Measurements from ENCODE around the gene MED26. TPM values are rescaled to one million over a fixed set of nuclear protein-coding genes. Genes with fewer than 3 reads are reported as not detected.
A peak's percentile ranks its signal among the peaks of the same experiment; 100 is the strongest.

Gene MED26
- total and polyA plus RNA-seq, 2 of the 13 experiments (the other 11 are each of a cell fraction or from before 2014, with no cell fraction given), result 3.5 to 3.8 TPM

DNA sequence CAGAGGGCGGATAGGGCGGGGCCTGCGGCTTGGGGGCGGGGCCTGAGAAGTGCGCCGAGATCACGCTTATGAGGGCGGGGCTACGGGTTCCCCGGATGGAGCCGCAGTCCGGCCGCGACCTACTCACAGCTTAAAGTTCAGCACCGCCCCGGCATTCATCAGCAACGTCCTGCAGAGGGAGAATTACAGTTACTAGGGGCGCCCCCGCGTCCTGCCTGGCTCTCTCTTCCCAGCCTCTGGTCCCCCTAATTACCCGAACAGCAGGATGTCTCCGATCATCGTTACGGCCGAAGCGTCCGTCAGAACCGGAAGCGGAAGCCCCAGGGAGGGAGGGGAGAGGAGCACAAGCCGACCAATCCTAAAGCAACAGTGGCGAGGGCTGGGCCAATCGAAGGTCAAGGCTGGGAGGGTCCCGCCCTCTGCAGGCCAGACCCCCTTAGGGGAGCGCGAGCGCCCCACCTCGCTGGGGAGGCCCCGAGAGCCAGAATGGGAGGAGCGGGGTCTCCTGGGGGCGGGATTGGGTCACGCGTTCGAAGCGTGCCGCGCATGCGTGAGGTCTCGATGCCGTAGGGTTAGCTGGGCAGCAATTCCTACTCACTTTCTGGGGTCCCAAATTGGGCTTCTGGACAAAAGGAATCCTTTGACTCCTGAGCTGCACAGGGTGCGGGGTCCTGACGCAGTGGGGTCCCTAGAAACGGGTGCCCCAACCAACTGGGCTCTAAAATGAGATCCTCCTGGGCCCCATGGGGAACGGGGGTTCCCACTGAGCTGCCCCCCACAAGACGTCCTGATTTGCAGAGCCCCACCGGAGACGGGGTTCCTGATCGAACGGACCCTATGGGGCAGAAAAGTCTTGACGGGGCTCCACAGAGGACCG lies 32.1 kb upstream of the MED26 start, which contains the start of gene SMIM7 (continued):
- TF ChIP-seq, protein P1, sequence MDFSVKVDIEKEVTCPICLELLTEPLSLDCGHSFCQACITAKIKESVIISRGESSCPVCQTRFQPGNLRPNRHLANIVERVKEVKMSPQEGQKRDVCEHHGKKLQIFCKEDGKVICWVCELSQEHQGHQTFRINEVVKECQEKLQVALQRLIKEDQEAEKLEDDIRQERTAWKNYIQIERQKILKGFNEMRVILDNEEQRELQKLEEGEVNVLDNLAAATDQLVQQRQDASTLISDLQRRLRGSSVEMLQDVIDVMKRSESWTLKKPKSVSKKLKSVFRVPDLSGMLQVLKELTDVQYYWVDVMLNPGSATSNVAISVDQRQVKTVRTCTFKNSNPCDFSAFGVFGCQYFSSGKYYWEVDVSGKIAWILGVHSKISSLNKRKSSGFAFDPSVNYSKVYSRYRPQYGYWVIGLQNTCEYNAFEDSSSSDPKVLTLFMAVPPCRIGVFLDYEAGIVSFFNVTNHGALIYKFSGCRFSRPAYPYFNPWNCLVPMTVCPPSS (IDR thresholded peaks at IDR 0.05), result no peak
- TF ChIP-seq KLF12 (CRISPR knock-in tag; IDR thresholded peaks at IDR 0.05; ENCODE audit: borderline replicate concordance) (peak; percentile 67), HMG20B (CRISPR knock-in tag; conservative IDR thresholded peaks at IDR 0.05) (peak; percentile 59; the same call in 1 of the 2 replicates), MYPOP (CRISPR knock-in tag; IDR thresholded peaks at IDR 0.05) (no peak), ZFAT (CRISPR knock-in tag; conservative IDR thresholded peaks at IDR 0.05) (no peak), PAWR (CRISPR knock-in tag; IDR thresholded peaks at IDR 0.05; ENCODE audit: borderline replicate concordance) (no peak), ZNF317 (CRISPR knock-in tag; IDR thresholded peaks at IDR 0.05) (0 out of 2 replicates have a peak, but pooled peaks have one; percentile 34), SOX13 (IDR thresholded peaks at IDR 0.05) (no peak), SOX13 (CRISPR knock-in tag; conservative IDR thresholded peaks at IDR 0.05 in 1 of 2, IDR thresholded peaks at IDR 0.05 in 1 of 2) (peak in 1 of 2 experiments; percentile 47; a peak in 2 of 4 replicates), NFE2L1 (CRISPR knock-in tag; IDR thresholded peaks at IDR 0.05; ENCODE audit: borderline replicate concordance) (no peak), KMT2A (CRISPR knock-in tag; IDR thresholded peaks at IDR 0.05) (peak; percentile 62; the same call in 1 of the 2 replicates), TOE1 (CRISPR knock-in tag; IDR thresholded peaks at IDR 0.05) (no peak), KLF15 (CRISPR knock-in tag; IDR thresholded peaks at IDR 0.05; ENCODE audit: borderline replicate concordance) (no peak; the same call in 1 of the 2 replicates), RNF219 (CRISPR knock-in tag; IDR thresholded peaks at IDR 0.05) (no peak)
- TF ChIP-seq, protein P2, sequence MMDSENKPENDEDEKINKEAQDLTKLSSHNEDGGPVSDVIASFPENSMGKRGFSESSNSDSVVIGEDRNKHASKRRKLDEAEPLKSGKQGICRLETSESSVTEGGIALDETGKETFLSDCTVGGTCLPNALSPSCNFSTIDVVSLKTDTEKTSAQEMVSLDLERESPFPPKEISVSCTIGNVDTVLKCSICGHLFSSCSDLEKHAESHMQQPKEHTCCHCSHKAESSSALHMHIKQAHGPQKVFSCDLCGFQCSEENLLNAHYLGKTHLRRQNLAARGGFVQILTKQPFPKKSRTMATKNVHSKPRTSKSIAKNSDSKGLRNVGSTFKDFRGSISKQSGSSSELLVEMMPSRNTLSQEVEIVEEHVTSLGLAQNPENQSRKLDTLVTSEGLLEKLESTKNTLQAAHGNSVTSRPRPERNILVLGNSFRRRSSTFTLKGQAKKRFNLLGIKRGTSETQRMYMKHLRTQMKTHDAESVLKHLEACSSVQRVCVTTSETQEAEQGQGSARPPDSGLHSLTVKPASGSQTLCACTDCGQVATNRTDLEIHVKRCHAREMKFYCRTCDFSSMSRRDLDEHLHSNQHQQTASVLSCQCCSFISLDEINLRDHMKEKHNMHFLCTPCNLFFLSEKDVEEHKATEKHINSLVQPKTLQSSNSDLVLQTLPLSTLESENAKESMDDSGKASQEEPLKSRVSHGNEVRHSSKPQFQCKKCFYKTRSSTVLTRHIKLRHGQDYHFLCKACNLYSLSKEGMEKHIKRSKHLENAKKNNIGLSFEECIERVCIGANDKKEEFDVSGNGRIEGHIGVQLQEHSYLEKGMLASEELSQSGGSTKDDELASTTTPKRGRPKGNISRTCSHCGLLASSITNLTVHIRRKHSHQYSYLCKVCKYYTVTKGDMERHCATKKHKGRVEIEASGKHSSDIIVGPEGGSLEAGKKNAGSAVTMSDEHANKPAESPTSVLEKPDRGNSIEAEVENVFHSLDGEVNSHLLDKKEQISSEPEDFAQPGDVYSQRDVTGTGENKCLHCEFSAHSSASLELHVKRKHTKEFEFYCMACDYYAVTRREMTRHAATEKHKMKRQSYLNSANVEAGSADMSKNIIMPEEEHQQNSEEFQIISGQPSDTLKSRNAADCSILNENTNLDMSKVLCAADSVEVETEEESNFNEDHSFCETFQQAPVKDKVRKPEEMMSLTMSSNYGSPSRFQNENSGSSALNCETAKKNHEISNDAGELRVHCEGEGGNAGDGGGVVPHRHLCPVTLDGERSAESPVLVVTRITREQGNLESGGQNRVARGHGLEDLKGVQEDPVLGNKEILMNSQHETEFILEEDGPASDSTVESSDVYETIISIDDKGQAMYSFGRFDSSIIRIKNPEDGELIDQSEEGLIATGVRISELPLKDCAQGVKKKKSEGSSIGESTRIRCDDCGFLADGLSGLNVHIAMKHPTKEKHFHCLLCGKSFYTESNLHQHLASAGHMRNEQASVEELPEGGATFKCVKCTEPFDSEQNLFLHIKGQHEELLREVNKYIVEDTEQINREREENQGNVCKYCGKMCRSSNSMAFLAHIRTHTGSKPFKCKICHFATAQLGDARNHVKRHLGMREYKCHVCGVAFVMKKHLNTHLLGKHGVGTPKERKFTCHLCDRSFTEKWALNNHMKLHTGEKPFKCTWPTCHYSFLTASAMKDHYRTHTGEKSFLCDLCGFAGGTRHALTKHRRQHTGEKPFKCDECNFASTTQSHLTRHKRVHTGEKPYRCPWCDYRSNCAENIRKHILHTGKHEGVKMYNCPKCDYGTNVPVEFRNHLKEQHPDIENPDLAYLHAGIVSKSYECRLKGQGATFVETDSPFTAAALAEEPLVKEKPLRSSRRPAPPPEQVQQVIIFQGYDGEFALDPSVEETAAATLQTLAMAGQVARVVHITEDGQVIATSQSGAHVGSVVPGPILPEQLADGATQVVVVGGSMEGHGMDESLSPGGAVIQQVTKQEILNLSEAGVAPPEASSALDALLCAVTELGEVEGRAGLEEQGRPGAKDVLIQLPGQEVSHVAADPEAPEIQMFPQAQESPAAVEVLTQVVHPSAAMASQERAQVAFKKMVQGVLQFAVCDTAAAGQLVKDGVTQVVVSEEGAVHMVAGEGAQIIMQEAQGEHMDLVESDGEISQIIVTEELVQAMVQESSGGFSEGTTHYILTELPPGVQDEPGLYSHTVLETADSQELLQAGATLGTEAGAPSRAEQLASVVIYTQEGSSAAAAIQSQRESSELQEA (CRISPR knock-in tag; IDR thresholded peaks at IDR 0.05; ENCODE audit: not compliant biosample characterization), result peak; percentile 72
